A673 (cell line): ENCODE data around the gene BLOC1S4.

ENCODE experiments used
- EZH2 ChIP-seq: fragments of 200-600 bp; sonication (generic); IDR thresholded peaks from 2 replicates; pipeline ENCODE4 v1.6.1; 2017; ENCODE audit warnings: borderline replicate concordance, low read depth, mild to moderate bottlenecking, mixed read lengths, antibody characterized with exemption, low read length; ENCODE audit not compliant: poor library complexity, severe bottlenecking
- TF ChIP-seq, protein P1 (sequence below): fragments of 300-800, 200-600 bp; sonication (generic); conservative IDR thresholded peaks from 2 replicates; pipeline ENCODE4 v1.5.1; 2017; ENCODE audit warnings: low read depth, mild to moderate bottlenecking, antibody characterized with exemption, low read length, moderate library complexity, mixed read lengths

GRCh38 chr4:6688879-6689505, 27.0 kb upstream of the BLOC1S4 start:
- TF ChIP-seq, protein P1, sequence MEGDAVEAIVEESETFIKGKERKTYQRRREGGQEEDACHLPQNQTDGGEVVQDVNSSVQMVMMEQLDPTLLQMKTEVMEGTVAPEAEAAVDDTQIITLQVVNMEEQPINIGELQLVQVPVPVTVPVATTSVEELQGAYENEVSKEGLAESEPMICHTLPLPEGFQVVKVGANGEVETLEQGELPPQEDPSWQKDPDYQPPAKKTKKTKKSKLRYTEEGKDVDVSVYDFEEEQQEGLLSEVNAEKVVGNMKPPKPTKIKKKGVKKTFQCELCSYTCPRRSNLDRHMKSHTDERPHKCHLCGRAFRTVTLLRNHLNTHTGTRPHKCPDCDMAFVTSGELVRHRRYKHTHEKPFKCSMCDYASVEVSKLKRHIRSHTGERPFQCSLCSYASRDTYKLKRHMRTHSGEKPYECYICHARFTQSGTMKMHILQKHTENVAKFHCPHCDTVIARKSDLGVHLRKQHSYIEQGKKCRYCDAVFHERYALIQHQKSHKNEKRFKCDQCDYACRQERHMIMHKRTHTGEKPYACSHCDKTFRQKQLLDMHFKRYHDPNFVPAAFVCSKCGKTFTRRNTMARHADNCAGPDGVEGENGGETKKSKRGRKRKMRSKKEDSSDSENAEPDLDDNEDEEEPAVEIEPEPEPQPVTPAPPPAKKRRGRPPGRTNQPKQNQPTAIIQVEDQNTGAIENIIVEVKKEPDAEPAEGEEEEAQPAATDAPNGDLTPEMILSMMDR, result no peak
- TF ChIP-seq EZH2, result no peak
